IMR-90 (cell line): ENCODE measurements around the gene SORBS1. TPM values are rescaled to one million over a fixed set of nuclear protein-coding genes. Genes with fewer than 3 reads are reported as not detected.

Experiments used
- ATAC-seq: fragments of 200-7000 bp; cut with Tn5 transposase; 2 replicates; pipeline ENCODE4 v1.9.1; 2020; ENCODE audit warnings: low read depth, mild to moderate bottlenecking, moderate library complexity
- BruUV-seq: library from RNA; stranded (reverse); fragments of 400-500 nt; replicated peaks from 2 replicates; lab custom pipeline; 2021; lab: Mats Ljungman, UMichigan
- CTCF ChIA-PET: fragments of 300-600 bp; formaldehyde crosslinking; extraction: SDS; loops from one replicate; lab custom pipeline; 2021; ENCODE audit warnings: antibody characterized with exemption; lab: Yijun Ruan, JAX
- POLR2A ChIA-PET: fragments of 300-600 bp; sonication (Branson Sonifier 250); formaldehyde crosslinking; loops from one replicate; lab custom pipeline; 2022; ENCODE audit warnings: antibody characterized with exemption; ENCODE audit not compliant: unreplicated experiment; lab: Charles Lee
- DNase-seq: peaks from one replicate; pipeline ENCODE4 v3.0.0; 2013
- H2AFZ ChIP-seq: replicated peaks from 2 replicates; pipeline ENCODE3; 2013; ENCODE audit warnings: low read length, mild to moderate bottlenecking; ENCODE audit not compliant: poor library complexity
- H2AK5ac ChIP-seq: 2 replicates; pipeline ENCODE4 v1.6.1; 2013; ENCODE audit warnings: low read depth, low read length, inconsistent platforms
- H2AK9ac ChIP-seq: replicated peaks from 2 replicates; pipeline ENCODE3; 2013; ENCODE audit warnings: mild to moderate bottlenecking, low read depth, low read length, moderate library complexity; ENCODE audit not compliant: poor library complexity
- H2BK120ac ChIP-seq: 2 replicates; pipeline ENCODE4 v1.6.1; 2013; ENCODE audit warnings: low read depth, low read length, inconsistent platforms
- H2BK15ac ChIP-seq: 3 replicates; pipeline ENCODE4 v1.6.1; 2013; ENCODE audit warnings: low read depth, low read length, inconsistent platforms
- H2BK20ac ChIP-seq: 2 replicates; pipeline ENCODE4 v1.6.1; 2013; ENCODE audit warnings: low read depth, mild to moderate bottlenecking, inconsistent platforms, low read length, moderate library complexity
- H2BK5ac ChIP-seq: 2 replicates; pipeline ENCODE4 v1.6.1; 2013; ENCODE audit warnings: mild to moderate bottlenecking, low read depth, low read length, inconsistent platforms; ENCODE audit not compliant: poor library complexity, severe bottlenecking
- H3K14ac ChIP-seq: replicated peaks from 2 replicates; pipeline ENCODE4 v1.6.1; 2013; ENCODE audit warnings: low read depth, low read length, inconsistent platforms
- H3K18ac ChIP-seq: 2 replicates; pipeline ENCODE4 v1.6.1; 2013; ENCODE audit warnings: low read depth, low read length, control low read depth
- H3K23ac ChIP-seq: 2 replicates; pipeline ENCODE4 v1.6.1; 2013; ENCODE audit warnings: low read depth, low read length, inconsistent platforms
- H3K27ac ChIP-seq: 2 replicates; pipeline ENCODE4 v1.5.1; 2013; ENCODE audit warnings: mild to moderate bottlenecking, control low read depth, low read length; ENCODE audit not compliant: insufficient read depth
- H3K27me3 ChIP-seq: 2 replicates; pipeline ENCODE4 v1.6.1; 2013; ENCODE audit warnings: low read length; ENCODE audit not compliant: control insufficient read depth, insufficient read depth
- H3K36me3 ChIP-seq: 2 replicates; pipeline ENCODE4 v1.6.1; 2013; ENCODE audit warnings: low read length, mixed read lengths; ENCODE audit not compliant: control insufficient read depth, insufficient read depth
- H3K4ac ChIP-seq: 2 replicates; pipeline ENCODE4 v1.6.1; 2013; ENCODE audit warnings: low read depth, low read length, inconsistent platforms
- H3K4me1 ChIP-seq: 2 replicates; pipeline ENCODE4 v1.6.1; 2013; ENCODE audit warnings: low read length, mixed read lengths; ENCODE audit not compliant: control insufficient read depth, insufficient read depth
- H3K4me2 ChIP-seq: 2 replicates; pipeline ENCODE4 v1.6.1; 2013; ENCODE audit warnings: low read depth, mild to moderate bottlenecking, control low read depth, low read length, moderate library complexity
- H3K4me3 ChIP-seq: 2 replicates; pipeline ENCODE4 v1.5.1; 2013; ENCODE audit warnings: low read depth, mild to moderate bottlenecking, control low read depth, low read length, moderate library complexity; ENCODE audit not compliant: insufficient read depth
- H3K56ac ChIP-seq: 2 replicates; pipeline ENCODE4 v1.6.1; 2013; ENCODE audit warnings: low read length, inconsistent platforms; ENCODE audit not compliant: insufficient read depth; ENCODE audit errors: extremely low read depth
- H3K79me1 ChIP-seq, 2 experiments: 2 replicates each; pipeline ENCODE4 v1.6.1; 2013; ENCODE audit warnings: low read length in 2 of 2, inconsistent platforms in 1 of 2, low read depth in 1 of 2
- H3K9ac ChIP-seq: 2 replicates; pipeline ENCODE4 v1.6.1; 2013; ENCODE audit warnings: low read depth, low read length, control low read depth
- H3K9me1 ChIP-seq: 2 replicates; pipeline ENCODE4 v1.6.1; 2013; ENCODE audit warnings: low read length, inconsistent platforms; ENCODE audit not compliant: insufficient read depth
- H3K9me3 ChIP-seq: 2 replicates; pipeline ENCODE4 v1.6.1; 2013; ENCODE audit warnings: low read length; ENCODE audit not compliant: control insufficient read depth, insufficient read depth
- H4K20me1 ChIP-seq: 2 replicates; pipeline ENCODE4 v1.6.1; 2013; ENCODE audit warnings: low read length, inconsistent platforms; ENCODE audit not compliant: insufficient read depth
- H4K5ac ChIP-seq: 2 replicates; pipeline ENCODE4 v1.6.1; 2013; ENCODE audit warnings: mild to moderate bottlenecking, low read depth, low read length, control low read depth
- H4K8ac ChIP-seq, 2 experiments: 2 replicates each; pipeline ENCODE4 v1.6.1; 2013; ENCODE audit warnings: low read depth in 2 of 2, low read length in 2 of 2, control low read depth in 1 of 2, inconsistent platforms in 1 of 2
- H4K91ac ChIP-seq: 2 replicates; pipeline ENCODE4 v1.6.1; 2013; ENCODE audit warnings: low read depth, low read length, inconsistent platforms; ENCODE audit not compliant: insufficient read depth
- CEBPB ChIP-seq: IDR thresholded peaks from 2 replicates; pipeline ENCODE4 v1.6.1; 2012; ENCODE audit warnings: low read depth, low read length, improper control_type of control experiment
- CHD1 ChIP-seq: IDR thresholded peaks from 2 replicates; pipeline ENCODE4 v1.6.1; 2012; ENCODE audit warnings: low read depth, low read length, improper control_type of control experiment
- CTCF ChIP-seq: conservative IDR thresholded peaks from 2 replicates; pipeline ENCODE4 v1.5.1; 2012; ENCODE audit warnings: mild to moderate bottlenecking, low read depth, low read length, improper control_type of control experiment
- FOS ChIP-seq: fragments of 150-350 bp; IDR thresholded peaks from 2 replicates; pipeline ENCODE4 v1.6.1; 2016; ENCODE audit warnings: low read depth, low read length
- RAD21 ChIP-seq: IDR thresholded peaks from 2 replicates; pipeline ENCODE4 v1.6.1; 2012; ENCODE audit warnings: low read length, improper control_type of control experiment
- RCOR1 ChIP-seq: IDR thresholded peaks from 2 replicates; pipeline ENCODE4 v1.6.1; 2012; ENCODE audit warnings: mild to moderate bottlenecking, low read length, improper control_type of control experiment; ENCODE audit not compliant: insufficient replicate concordance
- SMC3 ChIP-seq: fragments of 150-350 bp; IDR thresholded peaks from 2 replicates; pipeline ENCODE4 v1.6.1; 2016; ENCODE audit warnings: low read depth, mild to moderate bottlenecking, antibody characterized with exemption, low read length, moderate library complexity
- WGBS, 2 experiments: methylation state at CpG; one replicate each; pipeline versions ENCODE4 v1.1.5 to v1.1.7; 2013; ENCODE audit warnings: missing lambda C conversion rate in 2 of 2; ENCODE audit not compliant: insufficient read length in 1 of 2; ENCODE audit errors: extremely low coverage in 2 of 2; 5-methylcytosine and 5-hydroxymethylcytosine counted together
- dilution Hi-C: fragments of 300-500 bp; cut with HindIII; formaldehyde crosslinking; loops from one replicate; pipeline ENCODE4 v1.14.3; 2018; ENCODE audit warnings: low sequenced_read_pairs; ENCODE audit not compliant: unreplicated experiment
- in situ Hi-C: fragments of 300-500 bp; cut with MboI; formaldehyde crosslinking; loops from 3 replicates; pipeline ENCODE4 v1.14.3; 2019; ENCODE audit warnings: low sequenced_read_pairs, inconsistent platforms, mixed read lengths
- intact Hi-C: fragments of 100-400 bp; cut with micrococcal nuclease; formaldehyde crosslinking; loops from 2 replicates; pipeline ENCODE4 v1.10.0; 2022
- polyA plus RNA-seq, 3 experiments: library from polyadenylated mRNA; depleted of rRNA; stranded (reverse); fragments of >200 nt; gene quantifications; 2 replicates each; pipeline ENCODE4 v1.2.3, GENCODE V29; 2012; ENCODE audit warnings: low replicate concordance in 1 of 3
- total RNA-seq: library from RNA; depleted of rRNA; stranded (reverse); fragments of >200 nt; gene quantifications from 2 replicates; pipeline ENCODE4 v1.2.3, GENCODE V29; 2012

SORBS1 gene
- total and polyA plus RNA-seq, 2 of the 4 experiments (the other 2 are of a cell fraction), result 0.18 to 0.32 TPM

DNA sequence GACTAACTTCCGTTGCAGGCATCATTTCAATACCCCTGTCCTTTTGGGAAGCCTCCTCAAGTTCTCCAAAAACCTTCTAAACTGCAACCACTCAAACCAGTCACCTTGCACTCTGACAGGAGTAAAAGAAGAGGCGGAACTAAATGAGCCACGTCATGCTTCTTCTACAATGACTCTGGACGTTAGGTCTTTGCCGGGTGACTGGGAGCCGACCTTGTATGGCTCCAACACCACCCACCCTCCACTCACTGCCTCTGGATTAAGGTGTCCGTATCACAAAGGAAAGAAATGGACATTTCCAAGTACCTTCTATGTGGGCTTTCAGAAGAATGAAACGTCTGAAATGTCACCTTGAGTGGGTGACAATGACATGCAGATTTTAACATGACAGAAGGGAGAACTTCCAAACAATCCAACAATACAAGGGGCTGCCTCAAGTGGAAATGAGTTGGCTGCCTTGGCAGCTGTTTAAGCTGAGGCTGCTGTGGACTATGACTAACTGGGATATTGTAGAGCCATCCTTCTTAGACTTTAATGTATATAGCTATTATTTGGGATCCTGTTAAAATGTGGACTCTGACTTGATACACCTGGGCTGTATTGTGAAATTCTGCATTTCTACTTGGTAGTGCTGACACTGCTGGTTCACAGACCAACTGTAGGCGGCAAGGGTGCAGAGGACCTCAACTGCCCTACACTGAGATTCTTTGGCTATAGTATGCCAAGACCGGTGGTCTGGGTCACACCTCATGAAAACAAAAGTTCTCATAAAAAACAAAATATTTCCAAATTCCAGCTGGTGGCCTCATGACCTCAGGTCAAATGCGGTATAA is 236.5 kb downstream of the SORBS1 start (continued):
- TF ChIP-seq RCOR1 (no peak), RAD21 (no peak)

DNA sequence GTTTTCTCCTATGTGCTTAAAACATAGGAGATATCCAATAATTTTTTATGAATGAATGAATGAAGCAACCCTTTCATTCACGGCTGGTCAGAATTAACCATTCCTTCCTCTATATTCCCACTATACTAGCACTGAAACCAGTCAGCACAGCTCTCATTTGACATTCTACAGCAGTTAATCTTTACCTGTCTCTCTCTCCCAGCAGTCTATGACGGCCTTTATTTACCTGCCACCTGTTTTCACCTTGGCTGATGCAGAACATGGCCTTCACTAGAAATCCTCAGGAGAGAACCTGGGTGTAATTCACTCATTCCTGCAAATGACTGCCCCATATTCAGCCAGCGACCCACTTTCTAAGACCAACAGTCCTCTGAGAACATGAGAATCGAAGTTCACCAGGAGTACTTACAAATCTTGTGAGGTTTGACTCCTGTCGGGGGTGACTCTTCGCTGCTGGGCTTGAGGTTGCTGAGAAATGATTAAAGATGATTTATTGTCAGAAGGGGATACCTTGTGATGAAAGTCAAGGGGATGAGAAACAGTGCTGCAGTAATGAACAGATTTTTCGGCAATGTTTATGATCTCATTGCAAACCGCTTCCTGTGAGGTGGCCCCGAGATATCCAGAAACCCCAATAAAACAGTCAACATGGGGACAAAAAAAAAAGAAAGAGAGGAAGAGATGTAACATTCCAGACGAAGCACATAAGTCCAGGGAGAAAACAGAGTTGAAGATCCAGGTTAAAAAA is 239.4 kb downstream of the SORBS1 start:
- no peak overlapping the region for H2BK20ac ChIP-seq
- H3K79me1 ChIP-seq, result no peaks in the 10 kb centered on the region
- H3K9me1 ChIP-seq, result peaks cover 12% of the 10 kb centered on the region; the same call in 1 of the 2 replicates
- no peaks in the 10 kb centered on the region for H4K20me1 ChIP-seq
- H3K4me2 ChIP-seq, result no peak overlapping the region
- WGBS, 2 experiments, result 94% methylated on average over 2 of the region's 10 CpGs; no CpG with 5 or more reads in 1 of the 2 experiments
- H3K4me1 ChIP-seq, result peaks cover 22% of the 10 kb centered on the region
- no peak for TF ChIP-seq SMC3
- TF ChIP-seq CHD1, result no peak
- no peak for TF ChIP-seq FOS
- TF ChIP-seq CEBPB, result no peak
- TF ChIP-seq CTCF, result no peak
- no peaks in the 10 kb centered on the region for H3K27me3 ChIP-seq
- in situ Hi-C loops, result no loop called here
- no peak overlapping the region for H3K4ac ChIP-seq
- no peak overlapping the region for H3K23ac ChIP-seq
- ATAC-seq (no peak), DNase-seq (no peak)
- ChIA-PET CTCF (no interaction called here), POLR2A (no interaction called here)
- no peak overlapping the region for H3K14ac ChIP-seq
- no peak overlapping the region for H3K27ac ChIP-seq
- H3K9ac ChIP-seq, result no peak overlapping the region
- no peak overlapping the region for H3K4me3 ChIP-seq
- BruUV-seq, result no TSS peak
- no peak overlapping the region for H2AK9ac ChIP-seq
- no peak overlapping the region for H3K56ac ChIP-seq
- H2BK120ac ChIP-seq, result peak overlapping the region; percentile 31; the same call in 1 of the 2 replicates
- H4K5ac ChIP-seq, result no peak overlapping the region
- H2AK5ac ChIP-seq, result no peak overlapping the region; the same call in 1 of the 2 replicates
- dilution Hi-C loops, result no loop called here
- intact Hi-C loops, result no loop called here
- no peak overlapping the region for H4K8ac ChIP-seq
- H2BK15ac ChIP-seq, result no peak overlapping the region
- H2AFZ ChIP-seq, result no peak overlapping the region
- H3K9me3 ChIP-seq, result no peaks in the 10 kb centered on the region
- H3K36me3 ChIP-seq, result no peaks in the 10 kb centered on the region
- no peak overlapping the region for H3K18ac ChIP-seq
- no peak overlapping the region for H2BK5ac ChIP-seq
- H4K91ac ChIP-seq, result 0 out of 2 replicates have a peak overlapping the region, but pooled peaks have one; percentile 12
